Femur (tissue), 1 donor: ENCODE data around the gene NSMCE4A.
"Not testable (repeated sequence)": the region's sequence is repeated elsewhere in the genome, so short reads cannot be mapped to it uniquely, and the experiment has no call there.

Experiments
- DNase-seq: peaks from one replicate; pipeline ENCODE4 v3.0.0-alpha.2; 2017

Gene NSMCE4A

DNA sequence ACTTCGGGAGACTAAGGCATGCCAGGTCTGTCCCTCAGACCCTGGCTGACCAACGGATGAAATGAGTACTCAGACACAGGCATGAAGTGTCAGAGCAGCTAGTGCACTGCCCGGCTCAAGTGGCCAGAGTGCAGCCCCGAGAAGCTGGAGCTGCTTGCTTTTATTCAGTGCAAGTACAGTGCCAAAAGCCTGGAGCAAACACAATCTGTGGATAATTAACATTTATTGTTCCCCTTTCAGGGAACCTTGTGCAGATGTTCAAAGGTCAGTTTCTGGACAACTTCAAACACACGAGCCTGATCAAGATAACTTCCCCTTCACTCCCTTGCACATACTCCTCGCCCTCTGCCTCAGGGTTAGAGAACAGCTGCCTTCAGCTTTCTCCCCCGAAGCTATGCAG, 39.3 kb downstream of the NSMCE4A start:
- DNase-seq = no peak

DNA sequence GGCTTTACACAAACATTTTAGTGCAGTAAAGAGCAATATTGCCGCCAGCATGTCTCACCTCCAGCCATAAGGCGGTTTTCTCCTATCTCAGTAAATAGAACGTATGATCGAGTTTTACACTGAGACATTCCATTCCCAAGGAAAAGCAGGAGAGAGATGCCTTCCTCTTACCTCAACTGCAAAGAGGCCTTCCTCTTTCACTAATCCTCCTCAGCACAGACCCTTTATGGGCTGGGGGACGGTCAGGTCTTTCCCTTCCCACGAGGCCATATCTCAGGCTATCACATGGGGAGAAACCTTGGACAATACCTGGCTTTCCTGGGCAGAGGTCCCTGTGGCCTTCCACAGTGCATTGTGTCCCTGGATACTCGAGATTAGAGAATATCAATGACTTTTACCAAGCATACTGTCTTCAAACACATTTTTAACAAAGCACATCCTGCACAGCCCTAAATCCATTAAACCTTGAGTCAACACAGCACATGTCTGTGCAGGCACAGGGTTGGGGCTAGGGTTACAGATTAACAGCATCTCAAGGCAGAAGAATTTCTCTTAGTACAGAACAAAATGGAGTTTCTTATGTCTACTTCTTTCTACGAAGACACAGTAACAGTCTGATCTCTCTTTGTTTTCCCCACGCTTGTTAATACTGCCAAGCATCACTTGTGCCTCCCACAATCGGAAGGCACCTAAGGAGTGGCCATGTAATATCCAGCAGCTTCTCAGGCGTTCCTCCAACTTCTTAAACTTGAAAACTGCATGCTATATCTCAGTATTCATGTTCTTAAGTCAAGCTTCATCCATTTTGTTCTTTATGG, 44.5 kb downstream of the NSMCE4A start:
- not testable (repeated sequence) for DNase-seq

DNA sequence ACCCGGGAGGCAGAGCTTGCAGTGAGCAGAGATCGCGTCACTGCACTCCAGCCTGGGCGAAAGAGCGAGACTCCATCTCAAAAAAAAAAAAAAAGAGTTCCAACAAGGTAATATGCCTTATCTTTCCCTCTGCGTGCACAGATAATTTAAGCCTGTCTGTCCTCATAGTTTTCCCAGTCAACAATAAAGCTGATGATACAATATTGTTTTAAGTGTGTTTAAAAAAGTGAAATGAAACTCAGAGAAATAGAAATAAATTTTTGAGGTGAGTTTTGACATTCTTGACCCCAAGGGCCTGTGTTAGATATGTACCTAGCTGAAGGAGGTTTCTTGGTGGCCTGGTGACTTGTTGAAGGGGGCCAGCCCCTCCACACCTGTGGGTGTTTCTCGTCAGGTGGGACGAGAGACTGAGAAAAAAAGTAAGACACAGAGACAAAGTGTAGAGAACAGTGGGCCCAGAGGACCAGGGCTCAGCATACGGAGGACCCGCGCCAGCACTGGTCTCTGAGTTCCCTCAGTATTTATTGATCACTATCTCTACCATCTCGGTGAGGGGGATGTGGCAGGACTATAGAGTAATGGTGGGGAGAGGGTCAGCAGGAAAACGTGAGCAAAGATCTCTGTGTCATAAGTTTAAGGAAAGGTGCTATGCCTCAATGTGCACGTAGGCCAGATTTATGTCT, 45.3 kb downstream of the NSMCE4A start:
- not testable (repeated sequence) for DNase-seq

DNA sequence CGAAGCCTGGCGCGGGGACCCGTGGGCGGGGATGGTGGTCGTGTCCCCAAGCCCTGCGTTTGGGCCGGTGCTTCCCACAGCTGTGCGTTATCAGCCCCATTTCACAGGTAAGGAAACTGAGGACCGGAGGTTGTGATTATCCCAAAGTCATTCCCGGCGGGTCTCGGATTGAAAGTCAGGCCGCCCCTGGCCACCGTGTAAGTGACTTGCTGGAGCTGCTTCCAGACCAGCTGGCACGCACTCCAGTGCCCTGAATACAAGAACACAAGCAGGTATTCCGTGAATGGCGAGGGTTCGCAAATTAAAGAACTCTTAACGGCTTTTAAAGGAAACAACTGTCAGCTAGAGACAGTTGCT, 46.5 kb downstream of the NSMCE4A start:
- no peak for DNase-seq

DNA sequence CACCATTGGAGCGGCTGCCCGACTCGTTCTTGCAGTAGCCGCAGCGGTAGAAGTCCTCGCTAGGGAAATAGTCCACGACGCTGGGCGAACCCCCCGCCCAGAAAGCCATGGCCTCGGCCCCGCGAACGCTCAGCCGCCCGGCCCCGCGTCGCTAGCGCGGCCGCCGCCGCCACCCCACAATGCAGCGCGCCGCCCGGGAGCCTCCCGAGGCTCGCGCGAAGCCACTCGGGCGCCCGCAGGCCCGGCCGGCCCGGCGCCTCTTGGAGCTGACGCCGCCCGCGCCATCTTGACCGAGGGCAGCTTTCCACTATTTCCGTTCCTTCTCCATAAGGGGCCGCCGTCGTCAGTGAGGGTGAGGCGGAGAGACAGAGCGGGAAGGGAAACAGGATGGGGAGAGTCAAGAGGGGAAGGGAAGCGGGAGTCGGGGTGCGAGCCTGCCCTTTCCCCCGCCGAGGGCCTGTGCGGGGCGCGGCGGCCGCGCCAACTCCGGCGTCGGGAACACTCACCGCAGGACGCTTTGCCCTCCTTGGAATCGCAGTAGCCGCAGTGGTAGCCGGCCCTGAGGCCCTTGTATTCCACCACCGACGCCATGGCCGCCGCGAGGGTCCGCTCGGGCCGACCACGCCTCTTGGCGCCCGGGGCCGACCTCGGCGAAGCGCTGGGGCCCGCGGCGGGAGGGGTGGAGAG, 47.0 kb downstream of the NSMCE4A start, which contains the start of gene ATE1:
Gene ATE1 (minus strand): TSS at position 191 of the 687 bp plus-strand sequence. CDS start 82 bp downstream, at position 109.
- peak; percentile 95 for DNase-seq

DNA sequence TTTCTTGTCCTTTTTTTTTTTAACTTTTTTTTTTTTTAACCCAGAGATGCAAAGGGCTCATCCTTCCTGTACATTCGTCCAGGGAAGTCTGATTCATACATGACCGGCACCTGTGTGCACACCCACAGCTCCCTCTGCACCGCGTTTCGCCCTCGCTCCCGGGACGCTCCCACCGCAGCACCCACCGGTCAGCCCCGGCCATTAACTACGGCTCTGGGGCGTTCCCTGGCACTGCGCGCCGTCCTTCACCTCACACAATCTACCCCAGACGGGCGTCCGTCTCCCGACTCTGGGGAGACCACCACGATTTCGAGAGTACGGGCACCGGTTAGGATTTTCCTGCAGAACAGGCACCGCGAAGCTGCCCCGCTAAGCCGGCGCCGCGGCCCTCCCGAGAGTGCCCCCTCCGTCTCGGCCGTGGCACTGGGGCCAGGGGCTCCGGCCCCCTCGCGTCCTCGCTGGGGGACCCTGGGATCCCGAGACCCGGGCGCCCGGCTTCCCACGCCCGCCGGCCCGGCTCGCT, 47.6 kb downstream of the NSMCE4A start:
- peak; percentile 71 for DNase-seq

DNA sequence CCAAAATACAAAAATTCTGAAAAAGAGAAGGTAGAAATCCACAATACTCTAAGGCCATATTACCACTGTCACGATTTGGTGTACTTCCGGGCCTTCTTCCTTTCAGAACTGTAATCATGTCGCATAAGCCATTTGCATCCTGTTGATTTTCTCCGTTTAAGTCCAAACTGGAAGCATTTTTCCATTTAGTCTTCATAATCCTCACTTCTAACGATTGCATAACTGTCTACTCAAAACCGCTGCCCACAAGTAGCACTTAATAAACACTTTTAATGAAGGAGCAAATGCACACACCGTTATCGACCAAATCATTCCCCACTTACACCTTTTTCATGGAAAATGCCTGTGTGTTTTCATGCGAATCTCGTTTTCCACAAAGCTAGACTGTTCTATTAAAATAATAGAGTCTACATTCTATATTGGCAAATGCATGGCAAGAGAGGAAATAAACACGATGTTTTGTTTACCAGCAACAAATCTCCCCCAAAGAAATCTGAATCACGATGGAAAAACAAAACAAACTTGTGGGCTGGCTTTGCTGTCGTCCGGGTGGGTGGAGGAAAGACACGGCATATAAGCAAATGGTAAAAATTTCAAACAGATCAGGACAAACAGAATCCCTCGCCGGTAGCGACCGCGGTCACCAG, 48.2 kb downstream of the NSMCE4A start:
- DNase-seq = no peak

DNA sequence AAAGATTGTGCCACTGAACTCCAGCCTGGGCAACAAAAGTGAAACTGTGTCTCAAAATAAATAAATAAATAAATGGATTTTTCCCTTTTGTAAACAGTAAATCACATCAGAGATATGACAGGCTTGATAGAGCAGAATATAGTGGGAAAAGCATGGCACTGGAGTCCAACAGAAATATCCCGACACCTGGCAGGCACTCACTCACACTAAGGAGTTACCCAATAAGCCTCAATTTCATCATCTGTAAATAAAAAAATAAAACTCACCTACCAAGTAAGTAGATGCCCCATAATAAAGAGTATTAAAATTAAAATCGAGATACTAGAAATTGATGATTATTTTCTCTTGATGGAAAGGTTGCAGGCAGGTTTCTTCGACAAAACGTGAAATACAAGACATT, 48.9 kb downstream of the NSMCE4A start:
- DNase-seq = no peak

DNA sequence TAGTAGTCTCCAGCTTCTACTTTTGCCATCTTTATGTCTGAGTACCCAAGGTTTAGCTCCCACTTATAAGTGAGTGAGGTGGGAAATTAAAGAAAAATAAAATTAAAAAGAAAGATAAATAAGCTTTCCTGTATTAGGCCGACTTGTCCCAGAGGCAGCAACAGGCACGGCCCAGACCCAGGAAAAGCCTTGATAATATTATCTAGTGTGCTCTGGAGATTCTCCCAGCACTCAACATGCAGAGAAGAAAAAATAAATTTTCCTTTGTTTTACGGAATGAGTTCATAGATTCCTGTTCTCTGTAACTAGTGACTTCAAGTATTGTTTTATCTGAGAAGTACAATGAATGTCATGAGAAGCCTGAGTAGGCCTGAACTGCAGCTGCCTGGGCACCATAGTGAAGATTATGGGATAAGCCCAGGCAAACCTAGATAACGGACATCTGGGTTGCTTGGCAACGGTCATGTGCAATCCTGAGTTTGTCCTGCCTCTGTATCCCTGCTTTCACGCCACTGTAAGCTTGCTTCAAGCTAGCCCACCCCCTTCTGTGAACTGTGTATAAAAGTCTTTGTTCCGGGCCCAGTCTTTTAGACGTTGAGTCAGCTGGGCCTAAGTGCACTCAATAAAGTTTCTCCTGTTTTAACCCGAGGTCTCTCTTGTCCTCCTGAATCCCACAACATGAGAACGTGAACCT, 53.6 kb downstream of the NSMCE4A start:
- DNase-seq = no peak

DNA sequence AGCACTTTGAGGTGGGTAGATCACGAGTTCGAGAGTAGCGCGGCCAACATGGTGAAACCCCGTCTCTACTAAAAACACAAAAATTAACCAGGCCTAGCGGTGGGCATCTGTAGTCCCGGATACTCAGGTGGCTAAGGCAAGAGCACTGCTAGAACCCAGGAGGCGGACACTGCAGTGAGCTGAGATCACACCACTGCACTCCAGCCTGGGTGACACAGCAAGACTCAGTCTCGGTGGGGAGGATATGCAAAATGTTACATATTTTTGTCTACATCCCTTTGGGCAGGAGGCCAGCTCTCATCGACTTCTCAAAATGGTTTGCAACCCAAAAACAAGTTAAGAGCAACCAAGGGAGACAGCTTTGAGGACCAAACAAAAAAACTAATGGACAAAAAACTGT, 55.4 kb downstream of the NSMCE4A start:
- DNase-seq = no peak

DNA sequence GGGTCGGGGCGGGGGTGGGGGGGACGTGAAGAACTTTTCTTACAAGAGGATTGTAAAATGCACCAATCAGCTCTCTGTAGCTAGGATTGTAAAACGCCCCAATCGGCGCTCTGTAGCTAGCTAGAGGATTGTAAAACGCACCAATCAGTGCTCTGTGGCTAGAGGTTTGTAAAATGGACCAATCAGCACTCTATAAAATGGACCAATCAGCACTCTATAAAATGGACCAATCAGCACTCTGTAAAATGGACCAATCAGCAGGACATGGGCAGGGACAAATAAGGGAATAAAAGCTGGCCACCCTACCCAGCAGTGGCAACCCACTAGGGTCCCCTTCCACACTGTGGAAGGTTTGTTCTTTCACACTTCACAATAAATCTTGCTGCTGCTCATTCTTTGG, 56.2 kb downstream of the NSMCE4A start:
- DNase-seq = not testable (repeated sequence)

DNA sequence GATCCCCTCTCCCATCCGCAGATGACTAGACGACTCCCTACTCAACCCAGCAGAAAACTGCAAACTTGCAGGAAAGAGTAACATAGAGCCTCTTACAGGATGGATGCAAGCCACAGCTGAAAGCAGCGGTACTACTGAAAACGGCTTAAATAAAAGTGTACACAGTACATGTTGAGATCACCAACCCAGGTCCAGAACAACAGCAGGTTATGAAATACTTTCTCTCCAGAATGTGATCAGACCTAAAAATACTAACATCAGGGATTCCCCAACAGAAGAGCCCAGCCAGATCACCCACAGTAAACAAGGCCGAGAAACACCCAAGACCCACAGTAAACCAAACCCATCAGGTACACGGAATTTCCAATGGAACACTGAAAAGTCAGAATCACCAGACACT, 60.4 kb downstream of the NSMCE4A start:
- no peak for DNase-seq

DNA sequence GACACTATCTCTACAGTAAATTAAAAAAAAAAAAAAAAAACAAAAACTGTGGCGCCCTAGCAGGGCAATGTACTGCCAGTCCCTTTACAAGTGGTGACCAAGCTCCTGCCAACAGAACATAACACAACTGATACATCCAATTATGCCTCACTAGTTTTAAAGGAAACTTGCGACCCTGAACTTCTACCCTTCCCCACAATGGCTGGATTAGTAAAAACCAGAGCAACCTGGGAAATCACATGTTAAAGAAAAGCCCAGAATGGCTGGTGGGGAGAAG, 63.7 kb downstream of the NSMCE4A start:
- no peak for DNase-seq

DNA sequence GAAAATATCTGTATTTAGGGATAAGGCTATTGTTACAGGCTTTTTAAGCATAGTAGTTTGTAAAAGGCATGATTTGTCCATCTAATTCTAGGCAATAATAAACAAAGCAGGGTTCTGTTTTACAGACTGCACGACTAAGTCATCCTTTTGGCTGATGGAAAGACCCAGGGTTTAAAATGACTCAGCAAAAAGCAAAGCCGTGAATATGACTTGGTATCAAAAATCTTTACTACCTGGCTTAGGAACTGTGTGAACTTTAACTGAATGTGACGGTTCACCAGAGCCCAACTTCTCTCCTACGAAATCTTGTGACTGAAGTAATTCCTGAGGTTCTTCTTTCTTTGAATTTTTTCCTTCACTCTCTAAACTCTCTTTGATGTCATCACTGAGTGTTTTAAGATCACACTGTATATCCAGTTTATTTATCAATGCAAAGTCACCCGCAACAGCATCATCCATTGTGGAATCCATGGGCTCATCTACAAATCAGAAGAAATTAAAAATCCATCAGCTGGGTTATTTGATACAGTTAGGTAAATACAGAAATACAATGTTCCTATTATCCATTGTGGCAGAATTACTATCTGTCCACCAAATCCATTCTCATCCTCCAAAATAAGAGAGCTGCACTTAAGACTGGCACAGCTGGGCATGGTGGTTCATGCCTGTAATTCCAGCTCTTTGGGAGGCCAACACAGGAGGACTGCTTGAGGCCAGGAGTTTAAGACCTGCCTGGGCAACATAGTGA, 64.2 kb downstream of the NSMCE4A start:
- DNase-seq = no peak
